ENCODE data around the gene CFAP65.

The CFAP65 gene

GRCh38 chr2:218991674-218992168 is 49.6 kb downstream of the CFAP65 start:
- DNase-seq (ENCODE audit: low spot score): peak; percentile 52

GRCh38 chr2:218990612-218991011 is 50.7 kb downstream of the CFAP65 start:
- DNase-seq (ENCODE audit: low spot score): no peak

- DNase-seq (ENCODE audit: low spot score): no peak
Measured at GRCh38 chr2:218990052-218990451, 51.3 kb downstream of the CFAP65 start.

GRCh38 chr2:218988650-218989049 is 52.7 kb downstream of the CFAP65 start:
- no peak for DNase-seq (ENCODE audit: low spot score)

GRCh38 chr2:218988164-218988563 is 53.2 kb downstream of the CFAP65 start:
- no peak for DNase-seq (ENCODE audit: low spot score)

- no peak for DNase-seq (ENCODE audit: low spot score)
Measured at GRCh38 chr2:218986148-218986761, 55.1 kb downstream of the CFAP65 start.

GRCh38 chr2:218985325-218986091 is 55.8 kb downstream of the CFAP65 start:
- no peak for DNase-seq (ENCODE audit: low spot score)

- DNase-seq (ENCODE audit: low spot score): no peak
Measured at GRCh38 chr2:218985021-218985324, 56.3 kb downstream of the CFAP65 start, which contains the start of gene FEV. Gene FEV, minus strand, starts transcription at chr2:218985184. Its CDS starts 109 bp downstream, at chr2:218985075.

- DNase-seq (ENCODE audit: low spot score): no peak
Measured at GRCh38 chr2:218984239-218985020, 56.9 kb downstream of the CFAP65 start.

- DNase-seq (ENCODE audit: low spot score): no peak
Measured at GRCh38 chr2:218983934-218984238, 57.4 kb downstream of the CFAP65 start.

- DNase-seq (ENCODE audit: low spot score): no peak
Measured at GRCh38 chr2:218983263-218983933, 57.9 kb downstream of the CFAP65 start.

GRCh38 chr2:218982586-218983262 is 58.6 kb downstream of the CFAP65 start:
- DNase-seq (ENCODE audit: low spot score): no peak

- DNase-seq (ENCODE audit: low spot score): no peak
Measured at GRCh38 chr2:218981881-218982585, 59.3 kb downstream of the CFAP65 start.

- DNase-seq (ENCODE audit: low spot score): no peak
Measured at GRCh38 chr2:218981390-218981880, 59.9 kb downstream of the CFAP65 start.

- DNase-seq (ENCODE audit: low spot score): no peak
Measured at GRCh38 chr2:218980735-218981389, 60.5 kb downstream of the CFAP65 start.

- peak; percentile 79 for DNase-seq (ENCODE audit: low spot score)
Measured at GRCh38 chr2:218979846-218980734, 61.2 kb downstream of the CFAP65 start.

- DNase-seq (ENCODE audit: low spot score): no peak
Measured at GRCh38 chr2:218975060-218975777, 66.1 kb downstream of the CFAP65 start.

GRCh38 chr2:218970894-218971293 is 70.4 kb downstream of the CFAP65 start:
- no peak for DNase-seq (ENCODE audit: low spot score)
